ENCODE measurements around the gene P2RX7.

- TF ChIP-seq CTCF (conservative IDR thresholded peaks at IDR 0.05; ENCODE audit: low read depth, low read length) = no peak
- no peak for TF ChIP-seq EZH2phosphoT487 (IDR thresholded peaks at IDR 0.05; ENCODE audit: borderline replicate concordance, low read length)
These were observed 83.4 kb downstream of the P2RX7 start for GRCh38 chr12:121216102-121216501.

Measured in PC-3 (cell line).